ENCODE data around the gene SCN2B.

DNA sequence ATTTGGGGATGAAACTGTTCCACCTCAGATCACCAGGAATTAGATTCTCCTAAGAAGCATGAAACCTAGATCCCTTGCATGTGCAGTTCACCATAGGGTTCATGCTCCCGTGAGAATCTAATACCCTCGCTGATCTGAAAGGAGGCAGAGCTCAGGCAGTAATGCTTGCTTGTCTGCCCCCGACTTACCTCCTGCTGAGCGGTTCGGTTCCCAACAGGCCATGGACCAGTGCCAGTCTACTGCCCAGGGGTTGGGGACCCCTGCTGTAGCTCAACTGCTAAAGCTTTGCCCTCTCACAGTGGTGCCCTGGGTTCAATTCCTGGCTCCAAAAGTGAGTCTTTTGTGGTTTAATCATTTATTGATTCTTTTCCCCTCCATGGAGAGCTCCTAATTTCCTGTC, 45.0 kb upstream of the SCN2B start:
- no peak for TF ChIP-seq POLR2A (IDR thresholded peaks at IDR 0.05; ENCODE audit: low read length)
- TF ChIP-seq GATA1 (IDR thresholded peaks at IDR 0.05; ENCODE audit: low read depth, low read length): no peak
